Tibial nerve (tissue), 4 donors: ENCODE results near the gene SLC6A2. TPM values are rescaled to one million over a fixed set of nuclear protein-coding genes. Genes with fewer than 3 reads are reported as not detected.

Experiments
- DNase-seq, 2 donors: peaks; one replicate each; pipeline ENCODE4 v3.0.0-alpha.2; 2019; ENCODE audit warnings: low spot score in 2 of 2
- H3K27ac ChIP-seq, 4 donors: fragments of 200-600 bp; sonication (generic) in 3 of 4; one replicate each; pipeline ENCODE4 v1.5.1; 2017 to 2019; ENCODE audit warnings: mild to moderate bottlenecking in 1 of 4
- H3K27me3 ChIP-seq, 2 donors: fragments of 200-600 bp; sonication (generic) in 1 of 2; one replicate each; pipeline versions ENCODE4 v1.5.1 to v1.6.0; 2017 to 2019
- H3K36me3 ChIP-seq, 3 donors: fragments of 200-600 bp; sonication (generic); one replicate each; pipeline ENCODE4 v1.5.1; 2018 to 2019
- H3K4me1 ChIP-seq, 4 donors: fragments of 200-600 bp; sonication (generic) in 3 of 4; one replicate each; pipeline ENCODE4 v1.5.1; 2017 to 2019
- H3K4me3 ChIP-seq, 4 donors: fragments of 200-600 bp; sonication (generic) in 3 of 4; one replicate each; pipeline ENCODE4 v1.5.1; 2017 to 2019; ENCODE audit warnings: mild to moderate bottlenecking in 1 of 4, moderate library complexity in 1 of 4
- H3K9me3 ChIP-seq, 4 donors: fragments of 200-600 bp; sonication (generic) in 3 of 4; one replicate each; pipeline ENCODE4 v1.5.1; 2017 to 2019
- CTCF ChIP-seq, 5 experiments: fragments of 200-600 bp in 3 of 5; fragments of 450-650 bp in 2 of 5; sonication (generic) in 3 of 5; IDR thresholded peaks; one replicate each; pipeline ENCODE4 v1.5.1; 2016 to 2019; ENCODE audit warnings: antibody characterized with exemption in 5 of 5, mild to moderate bottlenecking in 3 of 5, moderate library complexity in 2 of 5
- EP300 ChIP-seq, 2 donors: sonication (generic); formaldehyde crosslinking; IDR thresholded peaks; one replicate each; pipeline ENCODE4 v1.6.1; 2017; ENCODE audit warnings: antibody characterized with exemption in 2 of 2, mild to moderate bottlenecking in 1 of 2
- POLR2A ChIP-seq, 2 donors: fragments of 450-650 bp; IDR thresholded peaks; one replicate each; pipeline ENCODE4 v1.6.1; 2017; ENCODE audit warnings: antibody characterized with exemption in 2 of 2, mild to moderate bottlenecking in 2 of 2, moderate library complexity in 2 of 2
- WGBS, 2 donors: methylation state at CpG; one replicate each; pipeline ENCODE4 v1.1.5; 2018; 5-methylcytosine and 5-hydroxymethylcytosine counted together
- total RNA-seq, 4 donors: library from RNA; depleted of rRNA; stranded (reverse); fragments of >200 nt; gene quantifications; one replicate each; pipeline ENCODE4 v1.1.0, GENCODE V29; 2016

Gene SLC6A2
- total RNA-seq, 4 donors from 2014 or later: 0.22 to 0.59 (median 0.30) TPM; not detected in 1

GRCh38 chr16:55682086-55682485 lies 26.3 kb downstream of the SLC6A2 start:
- Histone ChIP-seq H3K4me1 (peaks cover 0 to 12% (median 0%) of the 10 kb centered on the region in 4 donors), H3K27me3 (no peaks in the 10 kb centered on the region), H3K9me3 (peaks cover 0 to 11% (median 0%) of the 10 kb centered on the region in 4 donors), H3K36me3 (no peaks in the 10 kb centered on the region), H3K4me3 (no peak overlapping the region), H3K27ac (no peak overlapping the region)
- WGBS, 2 donors: 89 to 91% methylated on average over 7 of the region's 7 CpGs
- DNase-seq: no peak
- TF ChIP-seq POLR2A (IDR thresholded peaks at IDR 0.05): no peak
- no peak for TF ChIP-seq CTCF (IDR thresholded peaks at IDR 0.05)
- no peak for TF ChIP-seq EP300 (IDR thresholded peaks at IDR 0.05)

GRCh38 chr16:55685973-55686372 lies 30.2 kb downstream of the SLC6A2 start:
- DNase-seq: no peak
- Histone ChIP-seq H3K4me1 (no peaks in the 10 kb centered on the region), H3K9me3 (peaks cover 0 to 11% (median 0%) of the 10 kb centered on the region in 4 donors), H3K4me3 (no peak overlapping the region), H3K27me3 (no peaks in the 10 kb centered on the region), H3K36me3 (no peaks in the 10 kb centered on the region), H3K27ac (no peak overlapping the region)
- TF ChIP-seq EP300 (IDR thresholded peaks at IDR 0.05) (no peak), CTCF (IDR thresholded peaks at IDR 0.05) (no peak), POLR2A (IDR thresholded peaks at IDR 0.05) (no peak)
- 86 to 100% methylated on average over 1 of the region's 1 CpG for WGBS, 2 donors

- Histone ChIP-seq H3K9me3 (peaks cover 0 to 11% (median 0%) of the 10 kb centered on the region in 4 donors), H3K4me3 (no peak overlapping the region), H3K4me1 (no peaks in the 10 kb centered on the region), H3K27me3 (no peaks in the 10 kb centered on the region), H3K36me3 (no peaks in the 10 kb centered on the region), H3K27ac (no peak overlapping the region)
- no peak for DNase-seq
- WGBS, 2 donors: 85 to 100% methylated on average over 1 of the region's 1 CpG
- no peak for TF ChIP-seq EP300 (IDR thresholded peaks at IDR 0.05)
- no peak for TF ChIP-seq CTCF (IDR thresholded peaks at IDR 0.05)
Measured at GRCh38 chr16:55686671-55687070, 30.9 kb downstream of the SLC6A2 start.

GRCh38 chr16:55687802-55688201 lies 32.0 kb downstream of the SLC6A2 start:
- Histone ChIP-seq H3K4me3 (no peak overlapping the region), H3K9me3 (peaks cover 0 to 11% (median 0%) of the 10 kb centered on the region in 4 donors), H3K4me1 (no peaks in the 10 kb centered on the region), H3K27me3 (no peaks in the 10 kb centered on the region), H3K27ac (no peak overlapping the region), H3K36me3 (no peaks in the 10 kb centered on the region)
- no peak for DNase-seq
- TF ChIP-seq CTCF (IDR thresholded peaks at IDR 0.05): no peak
- TF ChIP-seq EP300 (IDR thresholded peaks at IDR 0.05): no peak
- no peak for TF ChIP-seq POLR2A (IDR thresholded peaks at IDR 0.05)
- WGBS, 2 donors: 75 to 83% methylated on average over 2 of the region's 2 CpGs

GRCh38 chr16:55690841-55691240 lies 35.1 kb downstream of the SLC6A2 start:
- 50 to 61% methylated on average over 1 of the region's 1 CpG for WGBS, 2 donors
- no peak overlapping the region for H3K4me3 ChIP-seq
- H3K27me3 ChIP-seq: no peaks in the 10 kb centered on the region
- no peak for TF ChIP-seq EP300 (IDR thresholded peaks at IDR 0.05)
- TF ChIP-seq CTCF (IDR thresholded peaks at IDR 0.05): no peak
- no peak for TF ChIP-seq POLR2A (IDR thresholded peaks at IDR 0.05)
- no peak overlapping the region for H3K27ac ChIP-seq
- H3K9me3 ChIP-seq: peaks cover 0 to 9% (median 0%) of the 10 kb centered on the region in 4 donors
- no peak for DNase-seq
- H3K4me1 ChIP-seq: no peaks in the 10 kb centered on the region
- H3K36me3 ChIP-seq: no peaks in the 10 kb centered on the region
